Activated CD4-positive, alpha-beta T cell treated with anti-CD3 and anti-CD28 coated beads for 4 hours (primary cell): ENCODE results near the gene KRTAP10-1.

Experiments
- DNase-seq, 2 donors: peaks; one replicate each; pipeline ENCODE4 v3.0.0-alpha.2; 2020

The KRTAP10-1 gene

GRCh38 chr21:44500111-44500510, 39.9 kb downstream of the KRTAP10-1 start:
- no peak for DNase-seq

GRCh38 chr21:44499631-44500030, 40.4 kb downstream of the KRTAP10-1 start:
- DNase-seq, result no peak

DNA sequence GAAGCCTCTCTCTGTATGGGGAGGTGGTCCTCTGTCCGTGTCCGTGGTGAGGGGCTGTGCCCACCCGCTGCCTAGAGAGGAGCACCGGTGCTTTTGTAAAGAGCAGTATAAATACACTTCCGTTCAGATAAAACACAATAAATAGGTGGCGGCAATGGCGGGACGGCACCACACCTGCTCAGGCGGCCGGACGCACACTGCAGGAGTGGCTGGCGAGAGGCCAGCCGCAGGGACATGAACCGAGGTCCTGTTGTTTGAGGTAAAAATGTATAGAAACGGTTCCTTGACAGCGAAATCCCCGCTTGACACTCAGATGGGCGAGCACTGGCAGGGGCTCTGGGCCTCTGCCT, 40.8 kb downstream of the KRTAP10-1 start:
- DNase-seq, result no peak

DNA sequence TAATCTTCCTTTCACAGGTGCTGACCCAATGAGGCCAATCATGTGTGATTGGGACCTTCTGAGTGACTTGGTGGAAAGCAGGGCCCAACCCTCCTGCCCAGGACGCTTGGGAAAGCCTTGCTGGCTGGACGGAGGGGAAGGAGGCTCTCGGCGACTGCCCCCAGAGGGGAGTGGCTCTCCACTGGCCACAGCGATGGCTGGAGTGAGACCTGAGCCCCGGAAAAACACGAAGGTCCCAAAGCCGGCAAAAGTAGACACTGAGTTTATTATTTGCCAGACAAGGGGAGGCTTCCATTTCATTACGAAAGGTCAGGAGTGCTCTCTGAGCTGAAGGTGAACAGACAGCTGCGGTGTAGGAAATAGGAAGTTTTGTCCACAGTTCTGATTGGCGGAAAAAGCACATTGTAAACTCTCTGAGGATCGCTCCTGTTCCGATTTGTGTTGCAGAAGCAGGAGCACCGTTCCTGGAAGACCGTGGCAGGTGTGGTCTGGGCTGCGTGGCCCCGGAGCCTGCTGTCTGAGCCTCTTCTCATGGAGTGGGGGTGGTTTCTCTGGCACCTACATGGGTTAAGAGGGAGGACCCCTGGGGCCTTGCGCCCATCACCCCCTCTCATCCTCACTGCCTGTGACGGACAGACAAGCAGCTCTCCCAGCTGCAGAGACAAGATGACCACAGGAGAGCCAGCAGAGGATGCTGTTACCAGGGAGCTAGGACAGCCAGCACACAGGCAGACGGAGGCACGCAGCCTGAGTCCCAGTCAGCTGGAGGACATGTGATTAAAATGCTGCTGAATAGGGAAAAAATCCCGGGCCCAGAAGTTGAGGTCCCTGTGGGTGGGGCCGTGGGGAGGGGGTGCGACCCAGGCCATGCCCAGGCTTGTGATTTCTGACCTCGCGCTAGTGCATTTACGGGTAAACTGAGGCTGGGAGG, 41.5 kb downstream of the KRTAP10-1 start:
- DNase-seq, result no peak

GRCh38 chr21:44497703-44498126, 42.3 kb downstream of the KRTAP10-1 start:
- DNase-seq, result no peak

DNA sequence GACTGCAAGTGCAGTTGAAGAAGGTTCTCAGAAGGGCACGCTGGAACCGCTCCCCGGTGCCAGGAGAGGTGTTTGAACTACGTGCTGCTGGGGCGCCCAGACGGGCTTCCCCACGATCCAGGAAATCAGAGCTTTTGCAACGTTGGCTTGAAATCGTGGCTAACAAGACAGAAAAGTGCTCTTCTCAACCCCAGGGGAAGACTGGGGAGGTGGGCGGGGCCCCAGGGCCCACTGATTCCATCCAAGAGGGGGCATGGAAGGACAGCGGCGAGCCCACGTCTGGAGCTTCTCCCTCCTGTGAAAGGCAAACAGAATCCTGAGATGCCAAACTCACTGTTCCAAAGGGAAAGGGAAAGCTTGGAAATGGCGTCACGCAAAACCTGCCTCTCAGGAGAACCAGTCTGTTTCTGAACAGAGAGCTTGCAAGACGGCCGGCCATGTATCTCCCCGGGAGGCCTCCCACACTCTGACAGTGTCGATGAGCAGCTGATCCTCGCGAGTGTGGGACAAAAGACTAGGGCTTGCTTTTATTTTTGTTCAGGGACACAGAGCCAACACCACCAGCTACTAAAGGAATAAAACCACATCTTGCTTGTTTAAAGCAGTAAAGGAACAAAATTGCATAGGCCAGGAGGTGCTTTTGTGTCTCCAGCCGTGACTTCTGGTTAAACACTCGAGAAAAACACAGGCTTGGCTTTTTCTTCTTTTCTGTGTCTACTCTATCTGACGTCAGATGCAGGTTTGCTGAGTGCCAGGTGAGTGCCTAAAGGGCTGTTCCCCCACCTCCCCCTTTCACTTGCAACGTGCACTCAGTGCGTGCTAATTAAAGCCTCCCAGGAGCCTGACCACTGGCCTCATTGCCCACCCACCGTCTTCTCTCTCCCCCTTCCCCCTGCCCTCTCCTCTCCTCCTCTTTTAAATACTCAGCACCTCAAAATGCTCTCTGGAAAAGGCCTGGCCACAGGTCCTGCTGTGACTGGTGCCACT, 43.1 kb downstream of the KRTAP10-1 start:
- DNase-seq, result no peak

GRCh38 chr21:44495611-44496563, 44.1 kb downstream of the KRTAP10-1 start:
- no peak for DNase-seq

DNA sequence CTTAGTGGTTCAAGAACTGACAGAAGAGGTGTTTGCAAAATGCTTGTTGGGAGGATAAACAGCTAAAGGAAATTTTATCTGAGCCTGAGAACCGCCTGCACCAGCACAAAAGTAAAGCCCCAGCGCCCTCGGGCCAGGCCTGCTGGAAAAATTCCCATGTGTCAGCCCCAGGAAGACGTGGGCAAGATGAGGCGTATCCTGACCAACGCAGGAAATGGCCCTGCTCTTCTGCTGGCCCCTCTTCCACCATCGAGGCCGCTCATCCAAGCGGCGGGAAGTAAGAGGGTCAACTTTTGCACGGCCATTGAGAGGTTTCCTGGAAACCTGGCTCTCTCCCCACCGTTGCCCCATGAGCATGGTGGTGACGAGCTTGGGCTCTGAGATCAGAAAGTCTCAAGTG, 45.0 kb downstream of the KRTAP10-1 start:
- DNase-seq, result no peak

GRCh38 chr21:44494418-44494817, 45.6 kb downstream of the KRTAP10-1 start:
- DNase-seq, result no peak

DNA sequence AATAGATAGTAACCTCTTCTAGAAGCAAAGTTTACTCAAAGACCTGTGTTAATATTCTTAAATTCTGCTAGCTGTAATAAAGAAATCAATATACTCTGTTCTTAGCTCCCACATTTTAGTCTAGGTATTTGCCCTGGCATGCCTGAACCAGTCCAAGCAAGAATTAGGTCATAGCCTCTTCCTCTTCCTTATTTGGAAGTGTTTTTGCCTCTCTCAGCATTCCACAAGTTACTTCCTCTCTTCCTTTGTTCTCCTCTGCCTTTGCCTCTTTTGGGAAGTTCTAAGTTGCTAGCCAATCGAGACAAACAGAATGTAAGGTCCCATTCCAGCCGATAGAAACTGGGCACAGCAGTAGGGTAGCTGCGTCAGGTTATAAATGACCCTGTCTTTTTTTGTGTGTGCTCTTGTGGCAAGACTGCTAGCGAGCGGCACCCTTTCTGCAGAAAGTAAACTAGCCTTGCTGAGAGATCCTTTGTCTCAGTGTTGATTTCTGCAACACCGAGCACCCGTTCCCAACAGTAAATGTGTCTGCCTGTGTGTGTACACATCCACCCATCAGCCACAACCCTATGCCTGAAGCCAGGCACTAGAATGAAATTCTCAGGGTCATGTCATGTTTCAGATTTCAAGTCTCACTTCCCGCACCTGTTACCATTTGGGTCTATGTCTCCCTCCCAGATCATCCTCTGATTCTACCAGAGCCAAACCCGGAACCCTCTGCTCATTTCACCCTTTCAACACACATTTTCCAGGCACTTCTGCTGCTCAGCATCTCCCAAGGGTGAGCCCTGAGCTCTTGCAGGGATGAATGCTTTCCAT, 47.2 kb downstream of the KRTAP10-1 start:
- no peak for DNase-seq

GRCh38 chr21:44490816-44491215, 49.2 kb downstream of the KRTAP10-1 start:
- DNase-seq, result no peak

- no peak for DNase-seq
These were observed 49.6 kb downstream of the KRTAP10-1 start for GRCh38 chr21:44490405-44490804.

DNA sequence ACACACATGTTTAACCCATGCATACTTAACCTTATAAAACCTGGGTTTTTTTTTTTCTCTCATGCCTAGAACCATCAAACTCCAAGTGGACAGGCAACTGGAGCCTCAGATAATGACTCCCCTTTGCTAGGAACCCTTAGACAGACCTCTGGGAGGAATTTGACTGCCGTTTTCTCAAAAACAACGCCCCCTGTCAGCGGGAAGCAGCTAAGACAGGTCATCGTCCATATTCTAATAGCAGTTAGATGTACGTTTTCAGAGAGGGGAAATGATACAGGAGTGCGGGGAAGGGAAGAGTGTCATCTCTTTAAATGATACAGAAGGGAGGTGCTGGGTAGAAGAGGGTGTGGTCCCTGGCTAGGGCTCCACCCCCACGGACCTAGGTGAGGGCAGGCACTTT, 50.0 kb downstream of the KRTAP10-1 start:
- DNase-seq, result no peak
